NCI-H2196 (cell line): ENCODE data around the gene TBC1D22A.

Source experiments
- DNase-seq: peaks from one replicate; lab custom pipeline; 2025; ENCODE audit not compliant: unreplicated experiment; lab: John Stamatoyannopoulos, UW

Gene TBC1D22A

GRCh38 chr22:46752988-46753310, 9.5 kb upstream of the TBC1D22A start:
- no peak for DNase-seq

GRCh38 chr22:46753360-46753759, 9.1 kb upstream of the TBC1D22A start:
- DNase-seq: no peak

DNA sequence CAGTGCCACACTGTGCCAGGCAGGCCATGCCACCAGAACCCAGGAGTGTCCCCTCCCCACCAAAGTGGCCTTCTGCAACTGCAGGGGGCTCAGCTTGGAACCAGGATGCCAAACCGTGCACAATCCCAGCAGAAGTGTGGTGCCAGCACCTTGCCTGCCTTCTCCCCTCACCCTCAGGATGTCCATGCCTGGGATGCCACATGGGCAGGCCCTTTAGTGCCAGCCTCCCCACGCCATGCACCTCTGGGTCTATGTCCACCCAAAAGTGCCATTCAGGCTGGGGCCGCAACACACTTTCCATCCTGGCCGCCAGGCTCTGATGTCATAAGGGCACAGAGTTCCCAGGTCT, 8.7 kb upstream of the TBC1D22A start:
- no peak for DNase-seq

DNA sequence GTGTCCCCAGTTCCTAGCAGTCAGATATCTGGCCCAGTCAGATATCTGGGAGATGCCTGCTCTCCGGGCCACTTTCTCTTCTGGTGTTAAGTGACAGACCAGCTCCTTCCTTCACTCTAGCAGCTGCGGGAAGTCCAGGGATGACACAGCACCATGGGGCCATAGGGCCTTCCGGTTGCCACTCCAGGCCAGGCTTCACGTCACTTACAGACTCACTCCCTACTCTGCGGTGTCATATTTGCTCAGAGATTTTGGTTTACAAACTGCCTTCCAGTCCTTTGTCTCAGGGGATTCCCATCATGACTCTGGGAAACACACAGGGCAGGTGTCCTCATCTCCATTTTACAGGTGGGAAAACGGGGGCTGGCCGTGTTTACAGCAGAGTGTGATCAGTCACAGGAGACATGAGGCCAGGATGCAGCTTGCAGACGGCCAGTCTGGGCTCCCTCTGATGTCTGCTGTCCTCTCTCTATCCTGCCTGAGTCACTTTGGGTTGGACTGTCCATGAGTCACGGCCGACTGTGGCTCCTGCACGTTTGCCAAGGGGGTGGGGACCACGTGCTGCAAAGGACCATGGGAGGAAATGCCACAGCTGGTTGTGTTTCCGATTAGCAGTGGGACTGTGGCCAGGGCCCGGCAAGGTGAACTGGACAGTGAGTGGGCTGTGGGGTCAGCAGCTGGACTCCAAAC, 8.2 kb upstream of the TBC1D22A start:
- peak; percentile 65 for DNase-seq

DNA sequence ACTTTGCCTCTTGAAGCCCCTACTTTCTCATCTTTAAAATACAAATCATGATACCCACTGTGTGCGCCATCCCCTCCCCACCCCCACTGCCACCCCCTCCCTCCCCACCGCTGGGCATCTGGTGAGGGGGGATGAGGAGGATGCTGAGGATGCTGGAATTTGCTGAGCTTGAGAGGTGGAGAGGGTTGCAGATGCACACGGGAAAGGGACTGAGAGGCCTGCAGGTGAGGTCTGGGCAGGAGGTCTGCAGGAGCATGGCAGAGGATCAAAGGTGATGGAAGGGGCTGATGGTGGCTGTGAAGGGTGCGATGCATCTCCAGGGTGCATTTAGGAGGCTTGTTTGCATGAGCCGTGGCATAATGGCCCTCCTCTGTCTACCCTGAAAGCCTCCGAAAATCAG, 7.6 kb upstream of the TBC1D22A start:
- no peak for DNase-seq

- DNase-seq: no peak
Observed at GRCh38 chr22:46755525-46755924, 6.9 kb upstream of the TBC1D22A start.

DNA sequence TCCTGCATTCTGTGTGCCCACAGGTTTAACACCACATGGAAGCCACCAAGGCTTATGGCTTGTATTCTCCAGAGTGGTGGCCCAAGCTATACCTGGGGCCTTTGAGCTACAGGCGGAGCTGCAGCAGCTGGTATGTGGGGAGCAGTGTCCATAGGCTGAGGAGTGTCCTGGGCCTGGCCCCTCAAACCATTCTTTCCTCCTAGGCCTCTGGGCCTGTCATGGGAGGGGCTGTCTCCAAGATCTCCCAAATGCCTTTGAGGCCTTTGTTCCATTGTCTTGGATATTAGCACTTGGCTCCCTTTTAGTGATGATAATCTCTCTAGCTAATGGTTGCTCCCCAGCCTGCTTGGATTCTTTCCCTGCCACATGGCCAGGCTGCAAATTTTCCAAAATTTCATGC, 6.4 kb upstream of the TBC1D22A start:
- no peak for DNase-seq

DNA sequence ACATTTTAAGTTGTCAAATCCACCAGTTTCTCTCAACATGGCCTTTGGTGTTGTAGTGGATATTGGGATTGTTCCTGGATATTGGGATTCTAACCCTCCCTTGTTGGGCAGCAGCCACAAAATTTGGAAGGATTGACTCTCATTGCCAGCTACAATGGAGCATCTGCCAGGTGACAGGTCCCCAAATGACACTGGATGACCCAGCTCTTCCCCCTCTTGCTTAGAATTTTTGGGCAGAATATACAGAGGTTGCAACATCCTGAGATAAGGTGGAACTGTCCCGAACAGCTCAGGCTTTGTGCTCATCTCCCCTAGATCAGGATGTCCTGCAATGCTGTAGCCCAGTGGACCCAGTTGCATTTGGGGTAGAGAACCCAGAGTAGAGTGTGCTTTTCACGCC, 5.3 kb upstream of the TBC1D22A start:
- DNase-seq: no peak

- DNase-seq: no peak
Observed at GRCh38 chr22:46758121-46758520, 4.3 kb upstream of the TBC1D22A start.

- peak; percentile 82 for DNase-seq
Observed at GRCh38 chr22:46758867-46759290, 3.6 kb upstream of the TBC1D22A start.

DNA sequence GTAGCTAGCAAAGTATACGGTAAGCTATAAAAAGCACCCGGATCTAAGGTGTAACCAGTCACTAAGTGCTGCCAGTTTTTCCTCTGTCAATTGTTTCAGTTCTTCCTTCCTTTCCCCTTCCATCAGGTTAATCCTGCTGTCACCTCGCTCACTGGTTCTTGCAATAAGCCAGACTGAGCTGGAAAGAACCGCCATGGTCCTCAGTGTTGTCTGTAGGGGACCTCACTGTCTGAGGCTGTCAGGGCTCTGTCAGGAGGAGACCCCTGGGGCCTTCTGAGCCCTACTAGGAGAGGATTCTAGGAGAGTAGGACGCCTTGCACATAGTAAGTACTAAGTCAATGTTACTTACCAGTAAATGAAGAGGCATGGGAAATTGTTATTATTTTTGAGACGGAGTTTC, 1.4 kb upstream of the TBC1D22A start:
- no peak for DNase-seq

GRCh38 chr22:46761539-46762237, 762 bp upstream of the TBC1D22A start:
- no peak for DNase-seq

DNA sequence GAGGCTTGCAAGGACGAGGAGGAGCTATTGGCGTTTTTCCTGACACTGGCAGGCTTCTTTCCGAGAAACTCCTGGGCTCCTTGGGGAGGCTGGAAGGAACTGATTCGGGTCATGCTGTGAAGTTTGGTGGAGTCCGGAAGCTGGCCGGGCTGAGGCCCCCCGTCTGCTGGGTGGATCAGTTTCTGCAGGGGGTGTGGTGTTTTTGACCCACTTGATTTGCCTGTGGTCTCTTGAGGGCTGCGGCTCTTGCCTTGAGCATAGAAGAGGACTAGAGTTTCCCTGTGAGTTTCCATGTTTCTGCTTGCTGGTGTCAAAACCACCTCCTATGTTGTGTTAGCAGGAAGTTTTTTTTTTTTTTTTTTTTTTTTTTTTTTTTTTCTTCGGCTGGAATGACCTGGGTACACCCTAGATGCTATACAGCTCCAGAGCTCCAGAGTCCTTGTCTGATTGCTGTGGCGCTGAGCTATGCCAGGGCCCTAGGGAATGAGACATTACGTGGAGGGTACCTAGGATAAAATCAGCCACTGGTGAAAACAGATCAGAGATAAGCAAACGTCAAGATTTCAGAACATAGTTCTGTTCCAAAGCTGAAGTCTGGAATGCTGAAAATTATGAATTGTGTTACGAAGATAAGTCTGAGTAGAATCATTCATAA, 728 bp downstream of the TBC1D22A start:
- no peak for DNase-seq

- no peak for DNase-seq
Observed at GRCh38 chr22:46764140-46764680, 1.8 kb downstream of the TBC1D22A start.

GRCh38 chr22:46764779-46765485, 2.5 kb downstream of the TBC1D22A start:
- DNase-seq: peak; percentile 58

GRCh38 chr22:46766611-46767010, 4.2 kb downstream of the TBC1D22A start:
- DNase-seq: no peak

- no peak for DNase-seq
Observed at GRCh38 chr22:46767249-46767985, 5.0 kb downstream of the TBC1D22A start.

DNA sequence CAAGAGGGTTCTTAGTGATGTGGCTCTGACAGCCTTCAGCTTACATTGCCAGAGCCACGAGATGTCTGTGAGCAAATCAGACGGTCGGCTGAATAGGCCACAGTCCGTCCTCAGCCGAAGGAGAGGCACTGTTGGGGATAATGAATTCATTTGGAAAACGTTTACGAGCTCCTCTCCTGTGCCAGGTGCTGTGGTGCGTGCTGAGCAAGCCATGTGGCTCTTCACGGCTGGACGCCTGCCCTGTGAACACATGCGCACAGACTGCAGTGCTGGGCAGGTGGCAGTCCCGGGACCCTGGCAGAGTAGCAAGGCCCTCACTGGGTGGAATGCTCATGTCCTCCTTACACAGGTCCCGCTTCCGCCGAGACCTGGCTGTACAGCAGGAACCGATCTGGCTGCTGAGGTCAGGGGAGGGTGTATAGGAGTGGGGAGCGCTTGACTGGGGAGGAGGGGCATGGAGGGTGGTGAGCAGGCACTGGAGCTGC, 6.8 kb downstream of the TBC1D22A start:
- peak; percentile 82 for DNase-seq

- no peak for DNase-seq
Observed at GRCh38 chr22:46769706-46770105, 7.3 kb downstream of the TBC1D22A start.

DNA sequence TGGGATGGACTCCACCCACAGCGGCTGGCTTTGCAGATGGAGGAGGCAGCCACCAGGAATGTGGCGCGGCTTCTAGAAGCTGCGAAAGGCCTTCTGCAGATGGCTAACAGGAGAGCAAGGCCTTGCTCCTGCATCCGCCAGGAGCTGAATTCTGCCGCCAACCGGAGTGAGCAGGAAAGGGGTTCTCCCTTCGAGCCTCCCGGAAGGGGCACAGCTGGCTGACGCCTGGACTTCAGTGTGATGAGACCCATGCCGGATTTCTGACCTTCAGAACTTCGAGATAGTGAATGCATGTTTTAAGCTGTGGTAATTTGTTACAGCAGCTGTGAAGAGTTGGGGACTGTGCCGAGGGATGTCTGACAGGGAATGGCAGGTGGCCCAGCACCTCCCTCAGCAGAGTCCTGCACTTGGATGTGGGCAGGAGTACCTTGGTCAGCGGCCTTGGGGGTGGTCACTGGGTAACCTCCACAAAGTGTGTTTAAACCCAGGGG, 7.7 kb downstream of the TBC1D22A start:
- DNase-seq: no peak

GRCh38 chr22:46770726-46771125, 8.3 kb downstream of the TBC1D22A start:
- DNase-seq: no peak
